ENCODE measurements around the gene FSCN2.

- TF ChIP-seq, protein P1, sequence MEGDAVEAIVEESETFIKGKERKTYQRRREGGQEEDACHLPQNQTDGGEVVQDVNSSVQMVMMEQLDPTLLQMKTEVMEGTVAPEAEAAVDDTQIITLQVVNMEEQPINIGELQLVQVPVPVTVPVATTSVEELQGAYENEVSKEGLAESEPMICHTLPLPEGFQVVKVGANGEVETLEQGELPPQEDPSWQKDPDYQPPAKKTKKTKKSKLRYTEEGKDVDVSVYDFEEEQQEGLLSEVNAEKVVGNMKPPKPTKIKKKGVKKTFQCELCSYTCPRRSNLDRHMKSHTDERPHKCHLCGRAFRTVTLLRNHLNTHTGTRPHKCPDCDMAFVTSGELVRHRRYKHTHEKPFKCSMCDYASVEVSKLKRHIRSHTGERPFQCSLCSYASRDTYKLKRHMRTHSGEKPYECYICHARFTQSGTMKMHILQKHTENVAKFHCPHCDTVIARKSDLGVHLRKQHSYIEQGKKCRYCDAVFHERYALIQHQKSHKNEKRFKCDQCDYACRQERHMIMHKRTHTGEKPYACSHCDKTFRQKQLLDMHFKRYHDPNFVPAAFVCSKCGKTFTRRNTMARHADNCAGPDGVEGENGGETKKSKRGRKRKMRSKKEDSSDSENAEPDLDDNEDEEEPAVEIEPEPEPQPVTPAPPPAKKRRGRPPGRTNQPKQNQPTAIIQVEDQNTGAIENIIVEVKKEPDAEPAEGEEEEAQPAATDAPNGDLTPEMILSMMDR (IDR thresholded peaks at IDR 0.05) = no peak
- TF ChIP-seq POLR2A (IDR thresholded peaks at IDR 0.05) (no peak), POLR2AphosphoS5 (IDR thresholded peaks at IDR 0.05) (no peak), EP300 (IDR thresholded peaks at IDR 0.05) (no peak)
Measured at GRCh38 chr17:81517009-81517338, 11.2 kb upstream of the FSCN2 start.
